SK-N-SH (cell line): ENCODE data around the gene SRCIN1. TPM values are rescaled to one million over a fixed set of nuclear protein-coding genes. Genes with fewer than 3 reads are reported as not detected.

Experiments
- CTCF ChIA-PET: fragments of 300-600, 350-600 bp; formaldehyde crosslinking; extraction: SDS; loops from one replicate; lab custom pipeline; 2021; lab: Yijun Ruan, JAX
- POLR2A ChIA-PET: fragments of 350-600 bp; sonication (Branson Sonifier 250); formaldehyde crosslinking; extraction: SDS; loops from one replicate; lab custom pipeline; 2020; ENCODE audit warnings: antibody characterized with exemption, inconsistent platforms; lab: Yijun Ruan, JAX
- DNase-seq: peaks from one replicate; pipeline ENCODE4 v3.0.0; 2012
- H2AFZ ChIP-seq: fragments of 200-600 bp; sonication (generic); 2 replicates; pipeline ENCODE4 v1.8.1; 2016; ENCODE audit warnings: antibody characterized with exemption, mild to moderate bottlenecking, low read depth
- H3F3A ChIP-seq: fragments of 200-600 bp; sonication (generic); replicated peaks from 2 replicates; pipeline ENCODE3; 2016; ENCODE audit warnings: antibody characterized with exemption, mild to moderate bottlenecking; ENCODE audit not compliant: insufficient read depth
- H3K27ac ChIP-seq, 2 experiments: fragments of 200-500 bp in 1 of 2; fragments of 200-600 bp in 1 of 2; sonication (Bioruptor generic) in 1 of 2; sonication (generic), shearing (Covaris generic) in 1 of 2; 2 replicates each; pipeline versions ENCODE4 v1.5.1 to v1.6.1; 2014 to 2016; ENCODE audit warnings: low read depth in 2 of 2, inconsistent platforms in 1 of 2, low read length in 1 of 2, mild to moderate bottlenecking in 1 of 2, mixed read lengths in 1 of 2
- H3K27me3 ChIP-seq: fragments of 200-600 bp; sonication (generic), shearing (Covaris generic); 2 replicates; pipeline ENCODE4 v1.6.1; 2016; ENCODE audit warnings: mixed run types; ENCODE audit not compliant: insufficient read depth
- H3K36me3 ChIP-seq, 2 experiments: fragments of 200-500 bp in 1 of 2; fragments of 200-600 bp in 1 of 2; sonication (Bioruptor generic) in 1 of 2; sonication (generic) in 1 of 2; replicated peaks in 1 of 2; 2 replicates each; pipeline versions ENCODE3 to v1.5.1; 2014 to 2016; ENCODE audit warnings: low read length in 1 of 2, mild to moderate bottlenecking in 1 of 2; ENCODE audit not compliant: insufficient read depth in 2 of 2, control insufficient read depth in 1 of 2
- H3K4me1 ChIP-seq, 2 experiments: fragments of 200-500 bp in 1 of 2; fragments of 200-600 bp in 1 of 2; sonication (Bioruptor generic) in 1 of 2; sonication (generic), shearing (Covaris generic) in 1 of 2; 2 replicates each; pipeline versions ENCODE4 v1.5.1 to v1.6.1; 2014 to 2016; ENCODE audit warnings: low read depth in 1 of 2, low read length in 1 of 2, mixed run types in 1 of 2; ENCODE audit not compliant: insufficient read depth in 2 of 2, control insufficient read depth in 1 of 2
- H3K4me2 ChIP-seq: fragments of 200-600 bp; sonication (generic), shearing (Covaris generic); 2 replicates; pipeline ENCODE4 v1.6.1; 2017; ENCODE audit warnings: mixed run types
- H3K4me3 ChIP-seq, 2 experiments: fragments of 200-500 bp in 1 of 2; fragments of 200-600 bp in 1 of 2; sonication (Bioruptor generic) in 1 of 2; sonication (generic), shearing (Covaris generic) in 1 of 2; 2 replicates each; pipeline versions ENCODE4 v1.5.1 to v1.8.1; 2014 to 2016; ENCODE audit warnings: low read depth in 2 of 2, inconsistent platforms in 1 of 2, low read length in 1 of 2, mild to moderate bottlenecking in 1 of 2, mixed read lengths in 1 of 2, moderate library complexity in 1 of 2
- H3K79me2 ChIP-seq: fragments of 200-600 bp; sonication (generic); 2 replicates; pipeline ENCODE4 v1.8.1; 2017; ENCODE audit warnings: mild to moderate bottlenecking; ENCODE audit not compliant: insufficient read depth
- H3K9ac ChIP-seq: fragments of 200-600 bp; sonication (generic); 2 replicates; pipeline ENCODE4 v1.6.1; 2017; ENCODE audit warnings: mixed run types
- H3K9me2 ChIP-seq: fragments of 200-600 bp; sonication (generic); 2 replicates; pipeline ENCODE4 v1.6.1; 2017; ENCODE audit warnings: mixed run types
- H3K9me3 ChIP-seq: fragments of 200-600 bp; sonication (generic); 2 replicates; pipeline ENCODE4 v1.6.1; 2017; ENCODE audit warnings: mixed run types, mild to moderate bottlenecking, moderate library complexity
- H4K20me1 ChIP-seq: fragments of 200-600 bp; sonication (generic); 2 replicates; pipeline ENCODE4 v1.6.1; 2017; ENCODE audit warnings: mild to moderate bottlenecking, mixed run types; ENCODE audit not compliant: insufficient read depth
- CHD2 ChIP-seq: fragments of 150-350 bp; IDR thresholded peaks from 2 replicates; pipeline ENCODE4 v1.6.1; 2018; ENCODE audit warnings: low read length; ENCODE audit not compliant: partially characterized antibody
- ELF1 ChIP-seq: IDR thresholded peaks from 2 replicates; pipeline ENCODE4 v1.4.0; 2012
- EP300 ChIP-seq, 2 experiments: IDR thresholded peaks; 2 replicates each; pipeline versions ENCODE4 v1.4.0 to v1.6.1; 2012; ENCODE audit warnings: borderline replicate concordance in 1 of 2, low read depth in 1 of 2, low read length in 1 of 2
- EZH2phosphoT487 ChIP-seq: fragments of 200-600 bp; sonication (generic); IDR thresholded peaks from 2 replicates; pipeline ENCODE4 v1.6.1; 2017; ENCODE audit warnings: low read depth, mixed run types, mild to moderate bottlenecking, antibody characterized with exemption, moderate library complexity, borderline replicate concordance
- GABPA ChIP-seq: IDR thresholded peaks from 2 replicates; pipeline ENCODE4 v1.4.0; 2012; ENCODE audit warnings: low read depth, mild to moderate bottlenecking
- GATA2 ChIP-seq: sonication (generic); formaldehyde crosslinking; IDR thresholded peaks from 2 replicates; pipeline ENCODE4 v1.5.0; 2020; ENCODE audit warnings: mild to moderate bottlenecking, missing genetic modification reagents
- JUND ChIP-seq: IDR thresholded peaks from 2 replicates; pipeline ENCODE4 v1.4.0; 2012
- MAX ChIP-seq: IDR thresholded peaks from 2 replicates; pipeline ENCODE4 v1.4.0; 2012; ENCODE audit warnings: low read depth
- MEF2A ChIP-seq: IDR thresholded peaks from 2 replicates; pipeline ENCODE4 v1.4.0; 2012; ENCODE audit warnings: low read depth, borderline replicate concordance
- NFIC ChIP-seq: IDR thresholded peaks from 2 replicates; pipeline ENCODE4 v1.4.0; 2012; ENCODE audit warnings: borderline replicate concordance
- RXRA ChIP-seq: IDR thresholded peaks from 2 replicates; pipeline ENCODE4 v1.4.0; 2012; ENCODE audit warnings: low read depth, mild to moderate bottlenecking, borderline replicate concordance
- SIN3A ChIP-seq: IDR thresholded peaks from 2 replicates; pipeline ENCODE4 v1.6.1; 2012; ENCODE audit warnings: low read depth, mild to moderate bottlenecking, low read length, moderate library complexity, borderline replicate concordance
- SMC3 ChIP-seq: IDR thresholded peaks from 2 replicates; pipeline ENCODE4 v1.6.1; 2012; ENCODE audit warnings: low read depth, low read length, improper control_type of control experiment
- TCF12 ChIP-seq: IDR thresholded peaks from 2 replicates; pipeline ENCODE4 v1.4.0; 2012
- USF2 ChIP-seq: fragments of 150-350 bp; IDR thresholded peaks from 2 replicates; pipeline ENCODE4 v1.6.1; 2017; ENCODE audit warnings: antibody characterized with exemption, low read length, low read depth, borderline replicate concordance
- YY1 ChIP-seq: IDR thresholded peaks from 2 replicates; pipeline ENCODE4 v1.4.0; 2012; ENCODE audit warnings: low read depth, mild to moderate bottlenecking
- WGBS: methylation state at CpG from one replicate; pipeline ENCODE4 v1.1.6; 2017; ENCODE audit warnings: low lambda C conversion rate; 5-methylcytosine and 5-hydroxymethylcytosine counted together
- polyA plus RNA-seq, 3 experiments: library from polyadenylated mRNA; depleted of rRNA; stranded (reverse); fragments of >200 nt; gene quantifications; 2 replicates each; pipeline ENCODE4 v1.2.3, GENCODE V29; 2012
- TF ChIP-seq, protein P1 (sequence below): IDR thresholded peaks from 2 replicates; pipeline ENCODE4; 2012
- TF ChIP-seq, protein P2 (sequence below): fragments of 150-350 bp; IDR thresholded peaks from 2 replicates; pipeline ENCODE4 v1.6.1; 2016; ENCODE audit warnings: mild to moderate bottlenecking, low read depth, low read length
- TF ChIP-seq, protein P3 (sequence below): fragments of 200-600 bp; sonication (generic); IDR thresholded peaks from 2 replicates; pipeline ENCODE4 v1.6.1; 2017; ENCODE audit warnings: antibody characterized with exemption, mild to moderate bottlenecking, moderate library complexity

Gene SRCIN1
- polyA plus RNA-seq, 1 of the 3 experiments (the other 2 are of a cell fraction), result 1.0 TPM

- peaks cover 28% of the 10 kb centered on the region; the same call in 1 of the 2 replicates for H3K27me3 ChIP-seq
- DNase-seq, result no peak
- CTCF ChIA-PET, result interaction anchor here (0.7 to 4.6 kb wide), 11 partner anchors 9 to 90 kb away, joined by 3 to 42 read pairs (median 5); partner anchors contain the start of gene SRCIN1
- H3K27ac ChIP-seq, result no peak overlapping the region
- no peaks in the 10 kb centered on the region for H3K9me2 ChIP-seq
- POLR2A ChIA-PET, result no interaction called here
- H3K36me3 ChIP-seq, result no peaks in the 10 kb centered on the region
- peaks cover 6 to 43% of the 10 kb centered on the region in 2 experiments; a peak in 2 of 4 replicates for H3K4me1 ChIP-seq
- H4K20me1 ChIP-seq, result no peaks in the 10 kb centered on the region
- H3K4me2 ChIP-seq, result no peak overlapping the region
- no peaks in the 10 kb centered on the region for H3K9me3 ChIP-seq
- no peak overlapping the region for H3K4me3 ChIP-seq
- H3K79me2 ChIP-seq, result no peaks in the 10 kb centered on the region
- H3K9ac ChIP-seq, result no peak overlapping the region
- H2AFZ ChIP-seq, result no peak overlapping the region
- TF ChIP-seq, protein P1, sequence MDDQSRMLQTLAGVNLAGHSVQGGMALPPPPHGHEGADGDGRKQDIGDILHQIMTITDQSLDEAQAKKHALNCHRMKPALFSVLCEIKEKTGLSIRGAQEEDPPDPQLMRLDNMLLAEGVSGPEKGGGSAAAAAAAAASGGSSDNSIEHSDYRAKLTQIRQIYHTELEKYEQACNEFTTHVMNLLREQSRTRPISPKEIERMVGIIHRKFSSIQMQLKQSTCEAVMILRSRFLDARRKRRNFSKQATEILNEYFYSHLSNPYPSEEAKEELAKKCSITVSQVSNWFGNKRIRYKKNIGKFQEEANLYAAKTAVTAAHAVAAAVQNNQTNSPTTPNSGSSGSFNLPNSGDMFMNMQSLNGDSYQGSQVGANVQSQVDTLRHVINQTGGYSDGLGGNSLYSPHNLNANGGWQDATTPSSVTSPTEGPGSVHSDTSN, result no peak
- TF ChIP-seq ELF1 (no peak), GABPA (no peak), MEF2A (no peak), YY1 (no peak), SIN3A (no peak), MAX (no peak), SMC3 (no peak), EP300 (IDR thresholded peaks at IDR 0.05; ENCODE audit: borderline replicate concordance in 1 of 2, low read depth in 1 of 2, low read length in 1 of 2) (no peak), TCF12 (no peak), RXRA (no peak), JUND (no peak), EZH2phosphoT487 (no peak), NFIC (no peak), USF2 (no peak), GATA2 (CRISPR knock-in tag) (no peak), CHD2 (no peak)
- TF ChIP-seq, protein P2, sequence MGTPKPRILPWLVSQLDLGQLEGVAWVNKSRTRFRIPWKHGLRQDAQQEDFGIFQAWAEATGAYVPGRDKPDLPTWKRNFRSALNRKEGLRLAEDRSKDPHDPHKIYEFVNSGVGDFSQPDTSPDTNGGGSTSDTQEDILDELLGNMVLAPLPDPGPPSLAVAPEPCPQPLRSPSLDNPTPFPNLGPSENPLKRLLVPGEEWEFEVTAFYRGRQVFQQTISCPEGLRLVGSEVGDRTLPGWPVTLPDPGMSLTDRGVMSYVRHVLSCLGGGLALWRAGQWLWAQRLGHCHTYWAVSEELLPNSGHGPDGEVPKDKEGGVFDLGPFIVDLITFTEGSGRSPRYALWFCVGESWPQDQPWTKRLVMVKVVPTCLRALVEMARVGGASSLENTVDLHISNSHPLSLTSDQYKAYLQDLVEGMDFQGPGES, result no peak
- TF ChIP-seq, protein P3, sequence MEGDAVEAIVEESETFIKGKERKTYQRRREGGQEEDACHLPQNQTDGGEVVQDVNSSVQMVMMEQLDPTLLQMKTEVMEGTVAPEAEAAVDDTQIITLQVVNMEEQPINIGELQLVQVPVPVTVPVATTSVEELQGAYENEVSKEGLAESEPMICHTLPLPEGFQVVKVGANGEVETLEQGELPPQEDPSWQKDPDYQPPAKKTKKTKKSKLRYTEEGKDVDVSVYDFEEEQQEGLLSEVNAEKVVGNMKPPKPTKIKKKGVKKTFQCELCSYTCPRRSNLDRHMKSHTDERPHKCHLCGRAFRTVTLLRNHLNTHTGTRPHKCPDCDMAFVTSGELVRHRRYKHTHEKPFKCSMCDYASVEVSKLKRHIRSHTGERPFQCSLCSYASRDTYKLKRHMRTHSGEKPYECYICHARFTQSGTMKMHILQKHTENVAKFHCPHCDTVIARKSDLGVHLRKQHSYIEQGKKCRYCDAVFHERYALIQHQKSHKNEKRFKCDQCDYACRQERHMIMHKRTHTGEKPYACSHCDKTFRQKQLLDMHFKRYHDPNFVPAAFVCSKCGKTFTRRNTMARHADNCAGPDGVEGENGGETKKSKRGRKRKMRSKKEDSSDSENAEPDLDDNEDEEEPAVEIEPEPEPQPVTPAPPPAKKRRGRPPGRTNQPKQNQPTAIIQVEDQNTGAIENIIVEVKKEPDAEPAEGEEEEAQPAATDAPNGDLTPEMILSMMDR, result no peak
- TF ChIP-seq, all 33 proteins: peak for 0
- WGBS, result 74% methylated on average over 6 of the region's 12 CpGs
- H3F3A ChIP-seq, result no peaks in the 10 kb centered on the region
Observed at GRCh38 chr17:38577645-38578173, 28.0 kb downstream of the SRCIN1 start.
